ENCODE results near the gene DHRSX.

- TF ChIP-seq JUND (IDR thresholded peaks at IDR 0.05; ENCODE audit: low read depth, low read length), result no peak
- TF ChIP-seq CTCF (IDR thresholded peaks at IDR 0.05 in 2 of 3, conservative IDR thresholded peaks at IDR 0.05 in 1 of 3; ENCODE audit: control insufficient read depth in 2 of 3, extremely low read depth in 1 of 3, insufficient read depth in 1 of 3, low read depth in 3 of 3, low read length in 3 of 3), result no peak
- TF ChIP-seq SUZ12 (IDR thresholded peaks at IDR 0.05; ENCODE audit: unreplicated experiment), result no peak
- TF ChIP-seq ZNF274 (IDR thresholded peaks at IDR 0.05; ENCODE audit: insufficient read depth, insufficient read length), result no peak
- no peak for TF ChIP-seq PKNOX1 (IDR thresholded peaks at IDR 0.05)
- TF ChIP-seq ZNF24 (IDR thresholded peaks at IDR 0.05), result no peak
- no peak for TF ChIP-seq POLR2A (IDR thresholded peaks at IDR 0.05; ENCODE audit: low read depth, low read length)
- TF ChIP-seq RELA (IDR thresholded peaks at IDR 0.05; ENCODE audit: borderline replicate concordance, partially characterized antibody), result no peak
- TF ChIP-seq SP1 (IDR thresholded peaks at IDR 0.05; ENCODE audit: low read depth, low read length), result no peak
Observed at GRCh38 chrX:2547736-2548135, 47.0 kb upstream of the DHRSX start.
